HG03521 (cell line): ENCODE results near the gene RNF17.
"Not testable (repeated sequence)": the region's sequence is repeated elsewhere in the genome, so short reads cannot be mapped to it uniquely, and the experiment has no call there.

Experiments used
- ATAC-seq: cut with Tn5 transposase; IDR thresholded peaks from one replicate; pipeline ENCODE4 v1.9.1; 2021; ENCODE audit warnings: mild to moderate bottlenecking, moderate library complexity; ENCODE audit not compliant: unreplicated experiment

RNF17 gene

GRCh38 chr13:24744247-24744646 lies 19.7 kb upstream of the RNF17 start:
- no peak for ATAC-seq

GRCh38 chr13:24745516-24745860 lies 18.5 kb upstream of the RNF17 start:
- no peak for ATAC-seq

DNA sequence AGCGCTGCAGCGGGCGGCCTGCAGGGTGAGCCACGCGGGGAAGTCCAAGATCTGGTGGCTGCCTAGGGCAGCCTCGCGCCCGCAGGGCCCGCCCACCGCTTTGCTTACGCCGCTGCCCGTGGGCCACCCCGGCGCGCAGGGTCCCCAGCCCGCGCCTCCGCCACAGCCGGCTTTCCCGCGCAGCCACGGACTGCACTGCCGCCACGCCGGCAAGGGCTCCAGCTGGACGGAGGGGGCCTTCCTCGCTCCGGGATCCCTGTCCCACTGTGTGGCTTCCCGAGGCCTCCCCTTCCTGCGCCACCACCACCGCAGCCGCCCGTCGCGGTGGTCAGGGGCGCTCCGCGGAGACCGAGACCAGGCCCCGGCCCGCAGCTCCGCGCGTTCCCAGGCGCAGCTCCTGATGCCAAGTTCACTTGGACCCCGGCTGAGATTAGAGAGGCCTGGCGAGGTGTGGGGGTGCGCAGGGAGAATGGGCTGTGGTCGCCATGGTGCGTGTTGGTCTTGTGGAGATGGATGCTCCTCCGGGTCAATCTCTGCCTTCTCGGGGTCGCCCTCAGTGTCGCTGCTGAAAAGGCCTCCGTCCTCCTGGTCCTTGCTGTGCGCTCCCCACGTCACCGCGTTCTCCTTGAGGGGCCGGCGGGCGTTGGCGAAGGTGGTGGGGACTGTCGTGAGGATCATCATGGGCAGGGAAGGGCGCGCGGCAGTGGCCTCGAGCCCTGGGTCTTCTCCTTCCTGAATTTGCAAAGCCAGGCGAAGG lies 17.9 kb upstream of the RNF17 start:
- ATAC-seq = no peak

GRCh38 chr13:24746618-24747247 lies 17.2 kb upstream of the RNF17 start:
- ATAC-seq = no peak

- no peak for ATAC-seq
Measured at GRCh38 chr13:24747248-24748060, 16.5 kb upstream of the RNF17 start.

DNA sequence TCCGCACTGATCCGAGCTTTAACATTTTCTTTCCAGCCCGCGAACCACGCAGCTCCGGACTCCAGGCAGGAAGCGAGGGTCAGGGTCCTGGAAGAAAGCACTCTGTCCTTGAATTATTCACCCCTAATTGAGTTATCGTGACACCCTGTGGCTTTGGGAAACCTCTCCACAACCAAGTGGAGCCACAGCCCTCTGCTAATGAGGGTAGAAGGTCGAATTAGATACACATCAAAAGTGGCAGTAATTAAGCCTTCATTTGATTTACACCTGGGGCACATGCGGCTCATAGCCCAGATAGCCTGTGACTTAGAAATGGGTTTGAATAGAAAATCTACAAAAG lies 15.9 kb upstream of the RNF17 start:
- no peak for ATAC-seq

DNA sequence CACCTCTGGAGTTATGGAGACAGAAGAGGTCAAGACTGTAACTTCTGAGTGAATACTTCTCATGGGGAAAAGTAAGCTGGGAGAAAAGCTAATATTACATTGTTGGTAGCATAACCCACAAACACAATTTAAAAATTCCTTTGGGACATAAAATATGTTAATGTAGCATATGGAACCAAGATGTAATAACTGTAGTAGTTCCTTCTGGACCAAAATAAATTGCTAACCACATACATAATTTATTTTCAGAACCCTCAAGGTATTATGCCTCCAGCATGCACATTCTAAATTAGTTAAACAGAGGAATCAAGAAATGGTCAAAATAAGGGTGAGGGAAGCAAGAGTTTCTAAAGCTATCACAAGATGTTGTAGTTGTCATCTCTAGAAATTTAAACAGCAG lies 4.8 kb upstream of the RNF17 start:
- no peak for ATAC-seq

- no peak for ATAC-seq
Measured at GRCh38 chr13:24764276-24764630, 284 bp downstream of the RNF17 start.

GRCh38 chr13:24777171-24777570 lies 13.2 kb downstream of the RNF17 start:
- no peak for ATAC-seq

GRCh38 chr13:24784319-24784718 lies 20.4 kb downstream of the RNF17 start:
- no peak for ATAC-seq

GRCh38 chr13:24788538-24788937 lies 24.6 kb downstream of the RNF17 start:
- no peak for ATAC-seq

- ATAC-seq = no peak
Measured at GRCh38 chr13:24802074-24802473, 38.1 kb downstream of the RNF17 start.

- ATAC-seq = no peak
Measured at GRCh38 chr13:24821207-24821606, 57.2 kb downstream of the RNF17 start.

DNA sequence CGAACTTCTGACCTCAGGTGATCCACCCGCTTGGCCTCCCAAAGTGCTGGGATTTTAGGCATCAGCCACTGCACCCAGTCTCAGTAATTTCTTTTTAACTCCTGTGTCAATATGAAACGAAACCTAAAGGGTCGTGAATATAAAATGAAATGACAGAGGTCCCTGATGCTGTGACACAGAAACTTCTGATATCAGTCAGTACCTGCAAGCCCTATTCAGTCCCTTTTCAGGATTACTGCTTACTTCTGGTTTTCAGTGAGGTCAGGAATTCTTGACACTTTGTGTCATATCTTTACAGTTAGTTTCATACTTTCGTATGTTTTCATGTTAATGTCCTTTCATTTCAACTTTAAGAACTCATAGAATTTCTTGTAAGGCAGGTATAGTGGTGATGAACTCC lies 58.7 kb downstream of the RNF17 start:
- ATAC-seq = no peak

DNA sequence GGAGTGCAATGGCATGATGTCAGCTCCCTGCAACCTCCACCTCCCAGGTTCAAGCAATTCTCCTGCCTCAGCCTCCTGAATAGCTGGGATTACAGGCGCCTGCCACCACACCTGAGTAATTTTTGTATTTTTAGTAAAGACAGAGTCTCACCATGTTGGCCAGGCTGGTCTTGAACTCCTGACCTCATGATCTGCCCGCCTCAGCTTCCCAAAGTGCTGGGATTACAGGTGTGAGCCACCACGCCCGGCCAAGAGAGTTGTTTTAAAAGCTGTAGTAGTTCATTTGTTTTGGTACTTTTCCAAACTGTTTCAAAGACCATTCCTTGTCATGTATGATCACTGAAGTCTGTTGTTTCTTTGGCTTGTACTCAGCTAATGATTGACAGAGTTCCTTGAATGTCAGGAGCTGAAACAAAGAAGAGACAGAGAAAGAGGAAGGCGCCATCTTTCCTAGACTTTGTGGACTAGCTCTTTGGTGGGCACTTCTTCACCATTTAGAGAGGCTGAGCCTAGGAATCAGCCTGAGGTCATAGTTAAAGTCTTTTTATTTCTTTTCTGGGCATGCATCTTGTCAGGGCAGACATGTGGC lies 59.2 kb downstream of the RNF17 start:
- ATAC-seq = not testable (repeated sequence)

GRCh38 chr13:24827799-24828198 lies 63.8 kb downstream of the RNF17 start:
- ATAC-seq = no peak

DNA sequence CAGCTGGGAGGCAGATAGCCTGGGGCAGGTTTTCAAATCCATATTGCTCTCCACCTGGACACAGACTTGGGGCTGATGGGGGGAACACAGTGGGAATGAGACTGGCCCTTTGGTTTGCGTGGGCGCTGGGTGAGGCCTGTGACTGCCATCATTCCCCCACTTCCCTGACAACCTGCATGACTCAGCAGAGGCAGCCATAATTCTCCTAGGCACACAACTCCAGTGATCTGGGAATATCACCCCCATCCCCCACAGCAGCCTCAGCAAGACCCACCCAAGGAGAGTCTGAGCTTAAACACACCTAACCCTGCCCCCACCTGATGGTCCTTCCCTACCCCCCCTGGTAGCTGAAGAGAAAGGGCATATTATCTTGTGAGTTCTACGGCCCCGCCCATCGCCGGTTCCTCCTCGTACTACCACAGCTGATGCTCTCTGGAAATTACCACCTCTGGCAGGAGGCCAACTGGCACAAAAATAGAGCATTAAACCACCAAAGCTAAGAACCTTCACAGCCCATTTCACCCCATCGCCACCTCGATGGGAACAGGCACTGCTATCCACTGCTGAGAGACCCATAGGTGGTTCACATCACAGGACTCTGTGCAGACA lies 71.0 kb downstream of the RNF17 start:
- no peak for ATAC-seq

- not testable (repeated sequence) for ATAC-seq
Measured at GRCh38 chr13:24837528-24837927, 73.6 kb downstream of the RNF17 start.

DNA sequence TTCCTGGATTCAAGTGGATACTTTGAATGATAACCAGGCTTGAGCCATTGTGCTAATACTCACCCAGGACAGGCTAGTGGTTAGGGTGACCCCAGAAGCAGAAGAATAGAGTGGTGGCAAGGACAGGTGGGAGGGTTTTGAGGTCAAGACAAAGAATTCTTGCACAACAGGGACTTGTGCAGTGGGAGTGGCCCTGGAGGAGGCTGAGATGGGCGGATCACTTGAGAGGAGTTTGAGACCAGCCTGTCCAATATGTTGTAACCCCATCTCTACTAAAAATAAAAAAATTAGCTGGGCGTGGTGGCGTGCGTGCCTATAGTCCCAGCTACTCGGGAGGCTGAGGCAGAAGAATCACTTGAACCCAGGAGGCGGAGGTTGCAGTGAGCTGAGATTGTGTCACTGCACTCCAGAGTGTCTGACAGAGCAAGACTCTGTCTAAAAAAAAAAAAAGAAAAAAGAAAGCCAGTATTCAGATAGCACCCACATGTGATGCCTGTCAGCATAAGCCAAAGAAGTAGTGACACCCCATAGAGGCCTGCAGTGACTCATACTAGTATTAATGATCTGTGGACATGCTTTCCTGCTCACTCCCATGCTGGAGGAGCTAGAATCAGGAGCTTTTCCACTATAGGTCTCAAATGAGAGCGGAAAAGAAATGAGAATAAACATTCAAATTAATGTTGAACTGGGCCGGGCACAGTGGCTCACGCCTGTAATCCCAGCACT lies 78.7 kb downstream of the RNF17 start:
- no peak for ATAC-seq

DNA sequence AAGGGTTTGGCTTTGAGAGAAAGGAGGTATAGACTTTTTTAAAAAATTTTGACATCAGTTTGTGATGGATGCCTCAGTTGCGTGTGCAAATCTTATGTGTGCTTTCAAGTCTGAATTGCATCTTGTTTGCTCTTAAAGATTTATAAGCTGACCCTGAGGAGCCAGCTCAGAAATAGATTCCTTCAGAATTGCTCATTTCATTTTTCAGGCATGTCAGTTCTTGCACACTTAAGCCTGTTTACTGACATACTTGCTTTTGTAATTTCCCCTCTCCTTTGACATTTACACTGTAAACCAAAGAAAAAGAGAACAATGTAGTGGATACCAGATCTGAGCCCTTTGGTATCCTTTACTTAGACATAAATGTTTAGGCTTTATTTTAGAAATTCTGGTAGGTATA lies 87.6 kb downstream of the RNF17 start:
- ATAC-seq = no peak

- ATAC-seq = no peak
Measured at GRCh38 chr13:24854311-24854710, 90.3 kb downstream of the RNF17 start.
